ENCODE measurements around the gene LIFR. TPM values are rescaled to one million over a fixed set of nuclear protein-coding genes. Genes with fewer than 3 reads are reported as not detected.

LIFR gene
- total and polyA plus RNA-seq, 2 donors = 27.5 to 33.8 TPM

DNA sequence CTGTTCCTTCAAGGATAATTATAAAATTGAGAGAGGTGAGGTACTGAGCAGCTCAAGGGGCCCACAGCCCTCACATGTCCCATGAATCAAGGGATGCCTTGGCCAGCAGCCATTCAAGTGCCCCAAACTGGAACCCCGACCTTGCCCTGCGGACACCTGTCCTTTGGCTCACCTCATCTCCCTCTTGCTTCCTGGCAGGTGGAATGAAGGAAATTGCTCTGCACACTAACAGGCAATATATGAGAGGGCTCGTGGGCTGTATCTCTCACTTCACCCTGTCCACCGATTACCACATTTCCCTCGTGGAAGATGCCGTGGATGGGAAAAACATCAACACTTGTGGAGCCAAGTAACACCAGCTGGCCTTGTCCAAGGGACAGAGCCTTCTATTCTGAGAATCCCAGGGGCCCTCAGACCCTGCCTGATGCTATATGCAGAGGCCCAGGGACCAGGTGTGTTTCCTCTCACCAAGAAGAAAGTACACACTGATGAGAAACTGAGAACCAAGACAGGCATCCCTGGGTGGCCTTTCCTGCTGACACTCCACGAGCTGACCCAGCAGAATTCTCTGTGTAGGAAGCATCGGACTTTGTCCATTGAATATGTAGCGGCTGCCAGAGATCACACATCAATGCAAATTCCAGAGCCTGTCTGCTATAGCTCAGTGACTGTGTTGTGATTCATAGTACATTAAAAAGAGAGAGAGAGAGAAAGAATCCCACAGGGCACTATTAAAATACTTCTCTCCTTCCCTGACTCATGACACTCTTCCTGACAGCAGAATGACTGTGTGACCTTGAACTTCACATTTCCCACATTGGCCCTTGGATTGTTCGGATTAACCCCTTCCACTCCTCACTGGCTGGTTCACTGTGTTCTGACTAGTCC, 92.6 kb downstream of the LIFR start:
- Histone ChIP-seq H3K9me3 (ENCODE audit: control insufficient read depth in 2 of 2, insufficient read depth in 1 of 2, low read length in 1 of 2) (no peaks in the 10 kb centered on the region), H3K27me3 (ENCODE audit: control insufficient read depth in 2 of 2, insufficient read depth in 1 of 2, low read length in 1 of 2) (peaks cover 8 to 33% of the 10 kb centered on the region in 2 donors), H3K4me3 (ENCODE audit: low read length in 2 of 2) (no peak overlapping the region), H3K4me1 (ENCODE audit: control insufficient read depth in 2 of 2, insufficient read depth in 2 of 2, low read length in 2 of 2) (peaks cover 0 to 6% of the 10 kb centered on the region in 2 donors), H3K27ac (ENCODE audit: low read depth in 1 of 2, low read length in 1 of 2) (no peak overlapping the region), H3K36me3 (ENCODE audit: control insufficient read depth in 2 of 2, insufficient read depth in 2 of 2, low read length in 1 of 2) (no peaks in the 10 kb centered on the region)
- 79% methylated on average over 10 of the region's 10 CpGs for WGBS
- DNase-seq (ENCODE audit: low read depth in 6 of 9, low spot score in 9 of 9) = no peak

- peaks cover 0 to 5% of the 10 kb centered on the region in 2 donors for H3K4me1 ChIP-seq (ENCODE audit: control insufficient read depth in 2 of 2, insufficient read depth in 2 of 2, low read length in 2 of 2)
- H3K9me3 ChIP-seq (ENCODE audit: control insufficient read depth in 2 of 2, insufficient read depth in 1 of 2, low read length in 1 of 2) = no peaks in the 10 kb centered on the region
- H3K27me3 ChIP-seq (ENCODE audit: control insufficient read depth in 2 of 2, insufficient read depth in 1 of 2, low read length in 1 of 2) = peaks cover 8 to 34% of the 10 kb centered on the region in 2 donors
- no peak for DNase-seq (ENCODE audit: low read depth in 6 of 9, low spot score in 9 of 9)
- H3K4me3 ChIP-seq (ENCODE audit: low read length in 2 of 2) = no peak overlapping the region
- 63% methylated on average over 7 of the region's 7 CpGs for WGBS
- H3K36me3 ChIP-seq (ENCODE audit: control insufficient read depth in 2 of 2, insufficient read depth in 2 of 2, low read length in 1 of 2) = no peaks in the 10 kb centered on the region
- no peak overlapping the region for H3K27ac ChIP-seq (ENCODE audit: low read depth in 1 of 2, low read length in 1 of 2)
Measured at GRCh38 chr5:38462976-38463633, 93.3 kb downstream of the LIFR start.

- Histone ChIP-seq H3K4me1 (ENCODE audit: control insufficient read depth in 2 of 2, insufficient read depth in 2 of 2, low read length in 2 of 2) (peaks cover 7 to 9% of the 10 kb centered on the region in 2 donors), H3K4me3 (ENCODE audit: low read length in 2 of 2) (no peak overlapping the region), H3K27me3 (ENCODE audit: control insufficient read depth in 2 of 2, insufficient read depth in 1 of 2, low read length in 1 of 2) (peaks cover 15 to 38% of the 10 kb centered on the region in 2 donors), H3K9me3 (ENCODE audit: control insufficient read depth in 2 of 2, insufficient read depth in 1 of 2, low read length in 1 of 2) (no peaks in the 10 kb centered on the region), H3K27ac (ENCODE audit: low read depth in 1 of 2, low read length in 1 of 2) (no peak overlapping the region), H3K36me3 (ENCODE audit: control insufficient read depth in 2 of 2, insufficient read depth in 2 of 2, low read length in 1 of 2) (no peaks in the 10 kb centered on the region)
- DNase-seq (ENCODE audit: low read depth in 6 of 9, low spot score in 9 of 9) = no peak
- 97% methylated on average over 8 of the region's 8 CpGs for WGBS
Measured at GRCh38 chr5:38458174-38458573, 98.3 kb downstream of the LIFR start.

- H3K4me1 ChIP-seq (ENCODE audit: control insufficient read depth in 2 of 2, insufficient read depth in 2 of 2, low read length in 2 of 2) = peaks cover 9 to 13% of the 10 kb centered on the region in 2 donors
- no peak overlapping the region for H3K4me3 ChIP-seq (ENCODE audit: low read length in 2 of 2)
- 95% methylated on average over 4 of the region's 4 CpGs for WGBS
- DNase-seq (ENCODE audit: low read depth in 6 of 9, low spot score in 9 of 9) = no peak
- no peaks in the 10 kb centered on the region for H3K36me3 ChIP-seq (ENCODE audit: control insufficient read depth in 2 of 2, insufficient read depth in 2 of 2, low read length in 1 of 2)
- peaks cover 15 to 43% of the 10 kb centered on the region in 2 donors for H3K27me3 ChIP-seq (ENCODE audit: control insufficient read depth in 2 of 2, insufficient read depth in 1 of 2, low read length in 1 of 2)
- no peak overlapping the region for H3K27ac ChIP-seq (ENCODE audit: low read depth in 1 of 2, low read length in 1 of 2)
- H3K9me3 ChIP-seq (ENCODE audit: control insufficient read depth in 2 of 2, insufficient read depth in 1 of 2, low read length in 1 of 2) = no peaks in the 10 kb centered on the region
Measured at GRCh38 chr5:38456657-38457399, 99.6 kb downstream of the LIFR start.

DNA sequence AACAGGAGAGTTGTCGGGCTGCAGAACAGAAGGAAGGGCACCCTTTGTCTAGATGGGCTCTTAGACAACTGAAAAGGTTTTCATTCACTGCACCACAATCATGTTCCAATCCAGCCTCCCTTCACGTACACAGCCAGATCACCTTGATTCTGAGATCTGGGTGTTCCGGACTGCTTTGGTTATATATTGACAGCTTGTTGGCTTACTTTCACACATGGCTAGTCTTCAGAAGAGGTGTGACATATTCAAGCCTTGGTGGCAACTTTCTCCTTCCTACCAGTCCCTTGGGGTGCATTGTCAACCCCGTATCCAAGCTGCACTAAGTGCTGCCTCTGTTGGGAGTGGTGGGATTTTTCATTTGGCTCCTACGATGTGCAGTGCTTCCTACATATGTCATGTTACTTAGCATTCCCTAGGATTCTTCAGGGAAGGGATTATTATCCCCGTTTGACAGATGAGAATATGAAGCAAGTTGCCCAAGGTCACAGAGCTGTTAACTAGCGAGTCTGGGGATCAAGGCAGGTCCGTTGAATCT, 100.6 kb downstream of the LIFR start:
- Histone ChIP-seq H3K27ac (ENCODE audit: low read depth in 1 of 2, low read length in 1 of 2) (no peak overlapping the region), H3K4me3 (ENCODE audit: low read length in 2 of 2) (no peak overlapping the region), H3K27me3 (ENCODE audit: control insufficient read depth in 2 of 2, insufficient read depth in 1 of 2, low read length in 1 of 2) (peaks cover 18 to 50% of the 10 kb centered on the region in 2 donors), H3K4me1 (ENCODE audit: control insufficient read depth in 2 of 2, insufficient read depth in 2 of 2, low read length in 2 of 2) (peaks cover 9 to 13% of the 10 kb centered on the region in 2 donors), H3K36me3 (ENCODE audit: control insufficient read depth in 2 of 2, insufficient read depth in 2 of 2, low read length in 1 of 2) (no peaks in the 10 kb centered on the region), H3K9me3 (ENCODE audit: control insufficient read depth in 2 of 2, insufficient read depth in 1 of 2, low read length in 1 of 2) (no peaks in the 10 kb centered on the region)
- 93% methylated on average over 8 of the region's 8 CpGs for WGBS
- DNase-seq (ENCODE audit: low read depth in 6 of 9, low spot score in 9 of 9) = no peak

DNA sequence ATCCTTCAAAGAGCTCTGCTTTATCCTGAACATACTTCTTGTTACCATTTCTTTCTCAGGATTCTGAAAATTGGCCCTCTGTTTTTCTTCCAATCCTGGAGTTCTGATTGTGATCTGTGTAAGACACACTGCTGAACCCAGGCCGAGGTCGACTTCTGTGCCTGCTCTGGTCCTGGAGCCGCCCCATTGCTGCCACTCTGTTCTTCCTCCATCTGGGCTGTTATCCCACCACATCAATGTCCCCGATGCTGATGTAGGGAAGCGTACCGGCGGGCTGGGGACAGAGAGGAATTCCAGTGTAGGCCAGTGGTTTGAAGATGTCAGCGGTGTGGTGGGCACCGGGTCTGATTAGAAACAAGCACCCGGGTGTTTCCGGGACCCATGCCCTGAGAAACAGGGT, 102.5 kb downstream of the LIFR start:
- WGBS = 77% methylated on average over 11 of the region's 11 CpGs
- H3K9me3 ChIP-seq (ENCODE audit: control insufficient read depth in 2 of 2, insufficient read depth in 1 of 2, low read length in 1 of 2) = no peaks in the 10 kb centered on the region
- no peaks in the 10 kb centered on the region for H3K36me3 ChIP-seq (ENCODE audit: control insufficient read depth in 2 of 2, insufficient read depth in 2 of 2, low read length in 1 of 2)
- H3K27ac ChIP-seq (ENCODE audit: low read depth in 1 of 2, low read length in 1 of 2) = no peak overlapping the region
- no peak overlapping the region for H3K4me3 ChIP-seq (ENCODE audit: low read length in 2 of 2)
- no peak for DNase-seq (ENCODE audit: low read depth in 6 of 9, low spot score in 9 of 9)
- H3K4me1 ChIP-seq (ENCODE audit: control insufficient read depth in 2 of 2, insufficient read depth in 2 of 2, low read length in 2 of 2) = peaks cover 9 to 13% of the 10 kb centered on the region in 2 donors
- peaks cover 16 to 55% of the 10 kb centered on the region in 2 donors for H3K27me3 ChIP-seq (ENCODE audit: control insufficient read depth in 2 of 2, insufficient read depth in 1 of 2, low read length in 1 of 2)

DNA sequence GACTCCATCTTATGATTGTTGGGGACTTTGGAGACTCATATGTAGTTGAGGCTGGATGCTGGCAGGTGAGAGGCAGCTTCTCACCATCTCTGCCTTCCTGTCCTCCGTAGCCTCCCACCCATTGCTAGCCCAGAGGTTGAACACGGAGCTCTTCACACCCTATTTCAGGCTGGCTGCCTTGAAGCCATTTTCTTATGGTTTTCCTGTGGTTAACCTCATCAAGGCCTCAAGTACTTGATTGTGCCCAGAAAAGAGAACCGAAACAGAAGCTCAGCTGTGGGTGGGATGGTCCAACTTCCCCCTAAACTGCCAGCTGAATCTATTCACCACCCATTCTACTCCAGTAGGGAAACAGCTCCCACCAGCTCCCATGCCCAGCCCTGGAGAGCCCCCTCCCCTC, 102.9 kb downstream of the LIFR start:
- peak; percentile 28 to 87 (median 51) for DNase-seq (ENCODE audit: low read depth in 6 of 9, low spot score in 9 of 9)
- no peak overlapping the region for H3K27ac ChIP-seq (ENCODE audit: low read depth in 1 of 2, low read length in 1 of 2)
- no peaks in the 10 kb centered on the region for H3K9me3 ChIP-seq (ENCODE audit: control insufficient read depth in 2 of 2, insufficient read depth in 1 of 2, low read length in 1 of 2)
- WGBS = 8% methylated on average over 3 of the region's 3 CpGs
- H3K4me3 ChIP-seq (ENCODE audit: low read length in 2 of 2) = no peak overlapping the region
- H3K27me3 ChIP-seq (ENCODE audit: control insufficient read depth in 2 of 2, insufficient read depth in 1 of 2, low read length in 1 of 2) = peaks cover 16 to 56% of the 10 kb centered on the region in 2 donors
- peaks cover 9 to 13% of the 10 kb centered on the region in 2 donors for H3K4me1 ChIP-seq (ENCODE audit: control insufficient read depth in 2 of 2, insufficient read depth in 2 of 2, low read length in 2 of 2)
- H3K36me3 ChIP-seq (ENCODE audit: control insufficient read depth in 2 of 2, insufficient read depth in 2 of 2, low read length in 1 of 2) = no peaks in the 10 kb centered on the region

DNA sequence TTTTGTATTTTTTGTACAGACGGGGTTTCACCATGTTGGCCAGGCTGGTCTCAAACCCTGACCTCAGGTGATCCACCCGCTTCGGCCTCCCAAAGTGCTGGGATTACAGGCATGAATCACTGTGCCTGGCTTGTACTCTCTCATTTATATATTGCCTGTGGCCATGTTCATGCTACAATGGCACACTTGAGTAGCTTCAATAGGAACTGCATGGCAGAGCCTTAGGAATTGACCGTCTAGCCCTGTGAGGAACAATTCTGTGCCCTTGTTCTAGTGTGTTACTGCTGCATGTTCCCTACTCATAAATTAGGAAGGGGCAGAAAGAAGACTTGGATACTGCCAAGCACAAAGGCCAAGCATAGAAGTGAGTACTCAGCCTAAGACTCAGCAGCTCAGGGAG, 104.2 kb downstream of the LIFR start:
- Histone ChIP-seq H3K4me3 (ENCODE audit: low read length in 2 of 2) (no peak overlapping the region), H3K4me1 (ENCODE audit: control insufficient read depth in 2 of 2, insufficient read depth in 2 of 2, low read length in 2 of 2) (peaks cover 9 to 16% of the 10 kb centered on the region in 2 donors), H3K9me3 (ENCODE audit: control insufficient read depth in 2 of 2, insufficient read depth in 1 of 2, low read length in 1 of 2) (no peaks in the 10 kb centered on the region), H3K27me3 (ENCODE audit: control insufficient read depth in 2 of 2, insufficient read depth in 1 of 2, low read length in 1 of 2) (peaks cover 16 to 54% of the 10 kb centered on the region in 2 donors), H3K27ac (ENCODE audit: low read depth in 1 of 2, low read length in 1 of 2) (no peak overlapping the region), H3K36me3 (ENCODE audit: control insufficient read depth in 2 of 2, insufficient read depth in 2 of 2, low read length in 1 of 2) (no peaks in the 10 kb centered on the region)
- WGBS = 97% methylated on average over 4 of the region's 4 CpGs
- DNase-seq (ENCODE audit: low read depth in 6 of 9, low spot score in 9 of 9) = no peak

Data from thymus (tissue), 11 donors.